GM12874 (cell line): Measurements from ENCODE around the gene NBEA.

ENCODE experiments used
- TF ChIP-seq, protein P1 (sequence below): IDR thresholded peaks from 2 replicates; pipeline ENCODE4 v1.5.1; 2011; ENCODE audit warnings: low read depth, mild to moderate bottlenecking, control low read depth, low read length, moderate library complexity; ENCODE audit not compliant: insufficient read depth

NBEA gene

DNA sequence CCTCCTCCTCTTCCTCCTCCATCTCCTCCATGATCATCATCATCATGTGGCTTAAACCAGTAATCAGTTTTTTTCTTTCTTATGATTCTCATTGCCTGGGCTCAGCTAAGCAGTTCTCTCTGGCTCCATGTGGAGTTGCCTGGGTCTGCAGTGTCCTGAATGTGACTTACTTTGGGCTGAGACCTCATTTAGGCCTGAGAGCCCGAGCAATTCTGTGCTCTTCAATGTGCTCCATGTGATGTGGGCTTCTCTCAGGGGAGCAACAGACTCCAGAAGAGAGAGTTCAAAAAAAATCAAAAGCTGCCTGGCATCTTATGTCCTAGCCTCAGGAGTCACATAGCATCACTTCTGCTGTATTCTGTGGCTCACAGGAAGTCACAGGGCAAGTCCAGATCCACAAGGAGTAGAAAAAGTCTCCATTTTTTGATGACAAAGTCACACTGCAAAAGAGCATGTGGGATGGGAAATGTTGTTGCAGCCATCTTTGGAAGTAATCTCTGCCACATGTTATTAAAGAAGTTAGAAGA lies 405.7 kb downstream of the NBEA start:
- TF ChIP-seq, protein P1, sequence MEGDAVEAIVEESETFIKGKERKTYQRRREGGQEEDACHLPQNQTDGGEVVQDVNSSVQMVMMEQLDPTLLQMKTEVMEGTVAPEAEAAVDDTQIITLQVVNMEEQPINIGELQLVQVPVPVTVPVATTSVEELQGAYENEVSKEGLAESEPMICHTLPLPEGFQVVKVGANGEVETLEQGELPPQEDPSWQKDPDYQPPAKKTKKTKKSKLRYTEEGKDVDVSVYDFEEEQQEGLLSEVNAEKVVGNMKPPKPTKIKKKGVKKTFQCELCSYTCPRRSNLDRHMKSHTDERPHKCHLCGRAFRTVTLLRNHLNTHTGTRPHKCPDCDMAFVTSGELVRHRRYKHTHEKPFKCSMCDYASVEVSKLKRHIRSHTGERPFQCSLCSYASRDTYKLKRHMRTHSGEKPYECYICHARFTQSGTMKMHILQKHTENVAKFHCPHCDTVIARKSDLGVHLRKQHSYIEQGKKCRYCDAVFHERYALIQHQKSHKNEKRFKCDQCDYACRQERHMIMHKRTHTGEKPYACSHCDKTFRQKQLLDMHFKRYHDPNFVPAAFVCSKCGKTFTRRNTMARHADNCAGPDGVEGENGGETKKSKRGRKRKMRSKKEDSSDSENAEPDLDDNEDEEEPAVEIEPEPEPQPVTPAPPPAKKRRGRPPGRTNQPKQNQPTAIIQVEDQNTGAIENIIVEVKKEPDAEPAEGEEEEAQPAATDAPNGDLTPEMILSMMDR: no peak

DNA sequence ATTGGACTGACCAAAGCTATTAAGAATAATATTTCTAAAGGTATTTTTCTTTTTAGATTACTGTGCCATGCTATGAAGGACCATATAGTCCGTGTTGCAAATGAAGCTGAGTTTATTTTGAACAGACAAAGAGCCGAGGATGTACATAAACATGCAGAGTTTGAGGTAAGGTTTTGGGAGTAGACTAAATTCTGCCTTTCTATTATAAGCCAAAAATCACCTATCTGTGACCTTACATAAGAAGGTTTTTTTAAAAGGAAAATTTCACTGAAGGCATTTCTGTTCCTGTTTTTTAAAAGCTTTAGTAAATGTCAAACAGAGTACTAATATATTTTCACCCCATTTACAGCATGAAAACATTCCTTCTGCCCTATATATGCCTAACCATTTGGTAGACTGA lies 407.0 kb downstream of the NBEA start:
- TF ChIP-seq, protein P1: no peak

DNA sequence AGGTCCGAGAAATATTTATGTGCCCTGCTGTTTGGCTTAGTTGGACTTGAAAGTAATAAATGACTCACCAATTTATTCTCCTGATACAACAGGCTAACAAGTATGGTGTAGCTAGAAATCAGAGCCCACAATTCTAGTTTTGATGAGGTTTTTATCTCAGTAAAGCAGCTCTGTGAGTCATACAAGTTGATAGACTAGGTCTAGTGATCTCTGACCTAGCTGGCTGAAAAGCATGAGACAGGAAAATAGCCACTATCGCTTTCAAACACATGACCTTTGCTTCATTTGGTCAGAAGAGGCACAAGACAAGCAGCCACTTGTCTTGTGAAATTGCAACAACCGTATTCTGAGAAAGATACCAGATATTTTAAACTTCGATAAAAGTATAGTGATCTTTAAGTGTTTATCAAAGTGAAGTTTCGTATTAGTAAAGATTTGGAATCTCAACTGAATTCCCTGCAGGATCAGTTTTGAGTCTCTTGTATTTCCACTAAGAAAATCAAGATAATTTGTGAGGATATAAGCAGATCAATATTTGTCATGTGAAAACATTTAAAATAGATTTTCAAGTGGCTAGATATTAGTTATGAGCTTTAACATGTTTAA lies 407.7 kb downstream of the NBEA start:
- TF ChIP-seq, protein P1: no peak

DNA sequence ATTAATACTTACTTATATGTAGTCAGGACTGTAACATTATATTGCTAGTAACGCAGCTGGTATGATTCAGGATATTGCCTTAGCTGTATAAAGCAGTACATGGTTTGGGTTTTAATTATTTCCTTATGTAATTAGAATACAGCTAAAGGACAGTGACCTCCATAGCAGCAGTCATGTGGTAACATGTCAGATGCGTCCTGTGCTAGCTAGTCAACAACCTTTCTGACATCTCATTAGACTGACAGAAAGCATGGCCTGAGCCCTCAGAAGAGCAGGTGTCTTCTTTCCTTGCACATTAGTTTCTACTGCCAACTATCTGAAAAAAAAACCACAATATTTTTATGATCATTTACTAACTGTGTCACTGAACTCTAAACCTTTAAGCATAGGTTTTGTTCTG lies 412.2 kb downstream of the NBEA start:
- TF ChIP-seq, protein P1: no peak

DNA sequence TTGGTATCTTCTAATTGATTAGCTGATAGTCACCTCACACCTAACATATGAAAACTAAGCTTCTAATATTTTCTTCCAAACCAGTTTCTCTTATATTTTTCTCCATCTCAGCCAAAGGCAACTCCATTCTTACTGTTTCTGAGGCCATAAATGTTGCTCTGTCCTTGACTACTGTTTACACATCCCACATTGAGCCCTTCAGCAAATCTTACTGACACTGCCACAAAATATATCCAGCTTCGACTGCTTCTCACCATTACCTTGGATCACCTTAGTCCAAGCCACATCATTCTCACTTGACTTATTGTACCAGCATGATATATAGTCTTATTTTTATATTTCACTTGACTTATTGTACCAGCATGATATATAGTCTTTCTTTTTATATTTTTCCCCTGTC lies 412.8 kb downstream of the NBEA start:
- TF ChIP-seq, protein P1: no peak

DNA sequence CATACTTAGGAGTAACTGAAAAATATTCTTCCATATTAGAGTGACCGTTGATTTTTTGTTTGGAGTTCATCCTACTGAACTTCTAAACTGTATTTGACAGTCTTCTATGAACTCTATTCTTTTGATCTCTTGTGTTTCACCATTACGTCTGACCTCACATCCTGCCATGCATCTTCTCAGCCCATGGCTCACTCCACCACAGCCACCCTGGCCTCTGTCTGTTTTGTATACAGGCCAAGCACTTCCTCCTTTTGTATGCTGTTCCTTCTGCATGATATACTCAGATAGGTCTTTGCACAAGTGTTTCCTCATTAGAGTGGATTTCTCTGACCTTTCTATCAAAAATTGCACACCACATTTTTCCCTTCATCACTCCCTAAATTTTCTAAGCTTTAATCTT lies 414.5 kb downstream of the NBEA start:
- TF ChIP-seq, protein P1: no peak

DNA sequence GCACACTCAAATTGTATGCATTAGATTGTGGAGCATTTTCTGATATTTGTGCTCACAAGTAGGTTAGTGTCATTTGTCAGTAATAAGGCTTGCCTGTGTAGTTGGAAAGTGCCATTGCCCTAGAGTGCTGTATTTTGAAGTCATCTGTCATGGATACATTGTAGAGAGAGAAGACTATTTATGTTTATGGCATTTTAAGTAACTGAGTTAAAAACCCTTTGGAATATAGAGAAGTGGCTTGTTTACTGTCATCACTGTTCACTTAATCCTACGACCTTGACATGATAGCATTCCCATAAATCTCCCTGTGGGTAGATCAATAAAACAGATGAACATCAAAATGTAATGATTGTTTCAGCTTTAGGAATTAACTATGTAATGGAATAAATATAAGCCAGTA lies 423.8 kb downstream of the NBEA start:
- TF ChIP-seq, protein P1: no peak
